Activated CD8-positive, alpha-beta memory T cell treated with anti-CD3 and anti-CD28 coated beads, Interleukin-2, amount 50 U/mL, for 48 hours (primary cell): ENCODE results near the gene TMEM88.
"Not testable (repeated sequence)": the region's sequence is repeated elsewhere in the genome, so short reads cannot be mapped to it uniquely, and the experiment has no call there.

ENCODE experiments used
- DNase-seq: peaks from one replicate; pipeline ENCODE4 v3.0.0-alpha.2; 2020

TMEM88 gene

DNA sequence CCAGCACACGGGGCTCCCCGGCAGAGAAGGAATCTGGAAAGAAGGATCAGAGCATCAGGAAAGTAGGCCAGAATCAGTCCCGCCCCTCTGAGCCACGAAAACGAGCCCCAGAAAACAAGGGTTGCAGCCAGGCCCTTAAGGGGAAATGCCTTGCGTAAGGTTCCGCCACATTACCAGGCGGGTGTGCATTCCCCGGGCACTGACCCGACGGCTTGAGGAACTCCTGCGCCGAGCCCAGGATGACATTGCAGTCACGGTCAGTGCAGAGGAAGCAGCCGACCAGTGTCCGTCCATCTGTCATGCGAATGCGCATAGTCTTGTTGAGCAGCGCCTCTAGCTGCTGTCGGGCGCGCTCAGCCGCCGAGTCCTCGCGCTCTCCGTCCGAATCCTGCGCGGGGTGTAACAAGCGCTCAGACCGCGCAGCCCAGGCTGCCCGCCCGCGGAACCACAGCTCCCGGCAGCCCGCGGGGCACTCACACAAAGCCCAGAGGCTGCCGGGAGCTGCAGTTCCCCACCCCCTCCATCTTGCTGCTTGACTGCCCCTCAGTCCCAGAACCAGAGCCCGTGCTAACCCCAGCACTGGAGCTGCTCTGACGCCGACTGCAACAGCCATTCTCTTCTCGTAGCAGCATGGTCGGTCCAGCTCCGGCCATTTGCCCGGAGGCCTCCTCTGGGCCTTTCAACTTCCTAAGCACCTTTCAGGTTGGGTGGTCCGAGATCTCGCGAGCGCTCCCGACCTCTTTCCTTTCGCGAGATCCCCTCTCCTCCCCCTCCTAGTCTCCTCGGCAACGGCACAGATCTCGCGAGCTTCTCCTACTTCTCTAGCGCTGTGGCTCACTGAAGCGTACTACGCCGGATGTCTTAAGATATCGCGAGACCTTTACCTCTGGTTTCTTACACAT is 2.2 kb downstream of the TMEM88 start, which contains the start of gene NAA38:
TSS of gene NAA38 (minus strand) at position 749 of the 902 bp plus-strand sequence. CDS start at position 653, 96 bp downstream.
- DNase-seq, result peak; percentile 93

DNA sequence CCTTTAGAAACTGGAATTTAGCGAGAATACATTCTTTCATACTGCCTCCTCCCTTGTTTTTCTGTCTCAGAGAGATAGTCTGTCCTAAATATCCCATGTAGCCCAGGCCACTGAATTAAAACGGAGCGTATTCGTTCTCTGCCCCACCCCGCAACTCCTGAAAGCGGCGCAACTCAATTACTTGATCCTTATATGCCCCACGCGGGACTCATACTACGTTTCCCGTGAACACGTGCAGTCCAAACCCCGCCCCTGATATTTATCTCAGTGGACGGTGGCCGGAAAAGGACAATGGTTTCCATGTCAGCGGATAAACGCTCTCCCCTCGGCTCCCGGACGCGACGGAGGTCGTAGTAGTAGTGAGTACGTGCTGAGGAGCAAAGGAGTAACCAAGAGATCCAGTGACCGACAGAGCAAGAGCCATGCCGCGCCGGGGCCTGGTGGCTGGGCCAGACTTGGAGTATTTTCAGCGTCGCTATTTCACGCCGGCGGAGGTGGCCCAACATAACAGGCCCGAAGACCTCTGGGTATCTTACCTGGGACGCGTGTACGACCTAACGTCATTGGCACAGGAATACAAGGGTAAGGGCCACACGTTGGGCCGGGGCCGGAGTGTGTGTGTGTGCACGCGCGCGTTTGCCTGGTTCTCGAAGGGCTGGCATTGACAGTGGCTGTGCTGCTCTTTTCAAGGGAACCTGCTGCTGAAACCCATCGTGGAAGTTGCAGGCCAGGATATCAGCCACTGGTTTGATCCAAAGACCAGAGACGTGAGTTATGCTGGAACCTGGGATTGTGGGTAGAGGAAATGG is 3.1 kb downstream of the TMEM88 start, which contains the start of gene CYB5D1:
TSS of gene CYB5D1 (plus strand) at position 291 of the 809 bp plus-strand sequence. CDS start at position 423, 132 bp downstream.
- peak; percentile 90 for DNase-seq

DNA sequence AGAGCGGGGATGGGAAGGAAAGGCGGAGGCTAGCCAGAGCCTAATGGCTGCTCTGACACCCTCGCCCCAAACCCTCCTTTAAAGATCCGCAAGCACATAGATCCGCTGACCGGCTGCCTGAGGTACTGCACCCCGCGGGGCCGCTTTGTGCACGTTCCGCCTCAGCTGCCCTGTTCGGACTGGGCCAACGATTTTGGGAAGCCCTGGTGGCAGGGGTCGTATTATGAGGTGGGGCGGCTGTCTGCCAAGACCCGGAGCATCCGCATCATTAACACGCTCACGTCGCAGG is 3.6 kb downstream of the TMEM88 start:
- DNase-seq, result peak; percentile 69

DNA sequence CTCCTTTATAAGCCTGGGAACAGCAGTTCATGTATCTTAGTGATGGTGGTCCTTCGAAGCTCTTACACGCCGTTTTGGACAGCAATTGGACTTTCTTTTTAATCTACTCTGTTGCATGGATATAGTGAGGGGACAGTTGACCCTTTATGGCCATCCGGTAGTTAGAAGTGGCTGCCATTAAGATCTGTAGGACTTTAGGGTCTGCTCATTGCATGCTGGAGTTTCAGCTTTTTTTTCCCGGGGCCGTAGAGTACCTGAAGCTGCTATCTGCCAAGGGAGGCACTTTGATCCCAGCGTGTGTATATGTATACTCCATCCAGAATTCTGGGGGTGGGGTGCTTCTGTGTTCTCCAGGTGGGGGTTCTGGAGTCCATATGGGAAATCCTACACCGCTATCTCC is 4.2 kb downstream of the TMEM88 start:
- DNase-seq, result no peak

DNA sequence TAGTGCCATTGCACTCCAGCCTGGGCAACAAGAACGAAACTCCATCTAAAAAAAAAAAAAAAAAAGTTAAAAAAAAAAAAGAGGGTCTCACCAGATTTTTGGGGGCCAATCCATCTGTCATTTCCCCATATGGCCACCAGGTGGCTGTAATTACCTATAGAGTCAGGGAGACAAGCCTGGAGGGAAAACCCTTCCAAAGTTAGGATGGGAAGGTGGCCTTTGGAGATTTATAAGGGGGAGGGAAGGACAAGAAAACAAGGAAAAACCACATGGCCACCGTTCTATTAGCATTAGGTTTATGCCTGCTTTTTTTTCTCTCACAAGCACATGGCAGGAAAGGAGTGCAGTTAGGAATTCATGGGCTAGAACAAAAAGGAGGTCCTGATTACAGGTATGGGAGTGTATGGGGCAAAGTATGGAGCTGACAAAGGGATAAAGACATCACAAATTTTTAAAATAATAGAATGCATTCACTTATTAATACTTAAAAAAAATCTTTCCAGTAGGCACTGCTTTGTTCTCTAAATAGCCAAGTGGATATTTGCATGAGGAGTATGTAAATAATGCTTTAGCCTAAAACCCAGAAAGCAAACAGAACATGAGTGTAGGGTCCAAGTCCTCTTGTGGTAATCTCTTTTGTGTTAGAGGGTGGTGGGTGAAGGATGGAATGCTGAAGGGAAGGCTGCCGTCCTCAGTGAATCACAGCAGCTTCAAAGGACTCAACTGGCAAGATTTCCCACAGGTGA is 8.0 kb downstream of the TMEM88 start:
- no peak for DNase-seq

DNA sequence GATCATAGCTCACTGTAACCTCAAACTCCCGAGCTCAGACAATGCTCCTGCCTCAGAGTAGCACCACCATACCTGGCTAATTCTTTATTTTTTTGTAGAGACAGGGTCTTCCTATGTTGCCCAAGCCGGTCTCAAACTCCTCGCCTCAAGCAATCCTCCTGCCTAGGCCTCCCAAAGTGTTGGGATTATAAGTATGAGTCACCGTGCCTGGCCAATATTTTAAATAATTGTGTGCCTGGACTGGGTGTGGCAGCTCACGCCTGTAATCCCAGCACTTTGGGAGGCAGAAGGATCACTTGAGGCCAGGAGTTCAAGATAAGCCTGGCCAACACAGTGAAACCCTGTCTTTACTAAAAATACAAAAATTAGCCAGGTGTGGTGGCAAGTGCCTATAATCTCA is 9.5 kb downstream of the TMEM88 start:
- not testable (repeated sequence) for DNase-seq

DNA sequence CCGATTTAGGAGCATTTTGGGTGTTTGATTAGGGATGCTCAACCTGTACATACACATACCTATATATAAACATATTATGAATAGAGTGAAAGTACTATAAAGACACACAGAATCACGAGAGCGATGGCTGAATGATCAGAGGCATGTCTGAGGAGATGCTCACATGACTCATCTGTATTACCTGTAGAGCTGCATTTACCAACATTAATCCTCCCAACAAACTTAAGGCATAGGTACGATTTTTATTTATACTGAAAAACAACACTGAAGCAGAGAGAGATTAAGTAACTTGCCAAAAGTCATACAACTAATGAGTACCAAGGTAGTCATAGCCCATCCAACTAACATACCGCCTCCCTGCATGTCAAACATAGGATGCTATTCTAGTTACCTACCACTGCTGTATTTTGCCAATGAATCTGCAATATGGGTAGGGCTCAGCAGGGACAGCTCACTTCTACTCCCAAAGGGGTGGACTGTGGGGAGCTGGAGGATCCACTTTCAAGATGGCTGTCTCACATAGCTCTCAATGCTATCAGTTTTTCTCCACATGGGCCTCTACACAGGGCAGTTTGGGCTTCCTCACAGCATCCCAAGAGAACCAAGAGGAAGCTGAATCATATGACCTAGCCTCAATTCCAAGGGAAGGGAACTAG is 10.3 kb downstream of the TMEM88 start:
- DNase-seq, result no peak

DNA sequence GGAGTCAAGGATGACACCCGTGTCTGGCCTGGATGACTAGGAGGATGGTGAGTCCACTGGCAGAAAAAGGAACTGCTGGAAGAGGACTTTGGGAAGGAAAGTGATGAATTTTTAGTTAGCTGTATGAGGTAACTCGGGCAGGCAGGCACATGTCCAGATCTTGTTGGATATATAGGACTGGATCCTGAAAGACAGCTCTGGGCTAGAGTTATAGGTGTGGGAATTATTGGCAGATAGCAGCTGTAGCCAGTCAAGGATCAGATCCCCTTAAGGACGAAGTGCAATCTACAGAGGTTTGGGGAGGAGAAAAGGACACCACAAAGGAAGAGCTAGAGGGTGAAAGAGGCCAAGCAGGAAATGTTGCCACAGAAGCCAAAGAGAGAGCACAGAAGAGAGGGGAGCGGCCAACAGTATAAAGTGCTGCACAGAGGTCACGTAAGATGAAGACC is 13.0 kb downstream of the TMEM88 start:
- DNase-seq, result no peak

DNA sequence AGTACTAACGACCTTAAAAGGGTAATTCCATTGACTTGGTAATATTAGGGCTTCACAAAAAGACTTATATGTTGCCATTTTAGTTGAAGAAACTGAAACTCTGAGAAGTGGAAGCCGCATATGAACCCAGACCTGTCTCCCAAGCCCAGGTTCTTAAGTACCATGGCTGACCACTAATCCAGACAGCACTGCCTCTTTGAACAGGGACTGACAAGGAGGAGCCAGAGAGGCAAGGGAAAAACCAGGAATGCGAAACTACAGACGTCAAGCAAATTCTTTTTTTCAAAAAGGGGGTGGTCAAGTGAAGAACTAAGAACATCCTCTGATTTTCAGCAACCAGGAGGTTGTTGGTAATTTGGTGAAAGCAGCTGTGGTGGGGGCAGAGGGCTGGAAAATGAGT is 18.2 kb downstream of the TMEM88 start:
- DNase-seq, result no peak

DNA sequence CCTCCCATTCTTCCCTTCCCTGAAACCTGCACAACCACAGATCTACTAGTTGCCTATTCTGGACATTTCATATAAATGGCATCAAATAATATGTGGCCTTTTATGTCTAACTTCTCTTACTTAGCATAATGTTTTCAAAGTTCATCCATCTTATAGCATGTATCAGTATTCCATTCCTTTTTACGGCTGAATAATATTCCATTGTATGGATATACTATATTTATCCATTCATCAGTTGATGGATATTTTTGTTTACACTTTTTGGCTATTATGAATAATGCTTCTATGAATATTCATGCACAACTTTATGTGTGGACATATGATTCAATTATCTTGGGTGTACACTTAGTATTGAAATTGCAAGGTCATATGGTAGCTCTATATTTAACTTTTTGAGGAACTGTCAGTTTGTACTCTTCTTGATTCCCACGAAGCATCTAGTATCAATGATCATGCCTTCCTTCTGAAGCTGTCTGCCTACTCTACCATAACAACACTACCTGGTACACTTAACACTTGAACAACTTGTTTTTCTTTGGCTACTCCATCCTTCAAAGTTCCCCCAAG is 21.0 kb downstream of the TMEM88 start:
- DNase-seq, result no peak

DNA sequence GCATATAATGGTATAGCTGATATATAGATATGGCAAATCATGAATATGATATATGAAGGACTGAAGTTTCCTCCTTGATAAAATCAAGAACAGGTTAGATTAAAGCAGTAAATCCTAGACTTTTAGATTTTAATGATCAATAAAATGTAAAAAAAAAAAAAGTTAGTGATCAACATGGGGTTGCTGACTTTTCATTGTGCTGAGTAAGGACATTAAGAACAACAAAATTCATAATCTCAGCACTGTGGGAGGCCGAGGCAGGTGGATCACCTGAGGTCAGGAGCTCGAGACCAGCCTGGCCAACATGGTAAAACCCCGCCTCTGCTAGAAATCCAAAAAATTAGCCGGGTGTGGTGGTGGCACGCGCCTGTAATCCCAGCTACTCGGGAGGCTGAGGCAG is 23.4 kb downstream of the TMEM88 start:
- no peak for DNase-seq

DNA sequence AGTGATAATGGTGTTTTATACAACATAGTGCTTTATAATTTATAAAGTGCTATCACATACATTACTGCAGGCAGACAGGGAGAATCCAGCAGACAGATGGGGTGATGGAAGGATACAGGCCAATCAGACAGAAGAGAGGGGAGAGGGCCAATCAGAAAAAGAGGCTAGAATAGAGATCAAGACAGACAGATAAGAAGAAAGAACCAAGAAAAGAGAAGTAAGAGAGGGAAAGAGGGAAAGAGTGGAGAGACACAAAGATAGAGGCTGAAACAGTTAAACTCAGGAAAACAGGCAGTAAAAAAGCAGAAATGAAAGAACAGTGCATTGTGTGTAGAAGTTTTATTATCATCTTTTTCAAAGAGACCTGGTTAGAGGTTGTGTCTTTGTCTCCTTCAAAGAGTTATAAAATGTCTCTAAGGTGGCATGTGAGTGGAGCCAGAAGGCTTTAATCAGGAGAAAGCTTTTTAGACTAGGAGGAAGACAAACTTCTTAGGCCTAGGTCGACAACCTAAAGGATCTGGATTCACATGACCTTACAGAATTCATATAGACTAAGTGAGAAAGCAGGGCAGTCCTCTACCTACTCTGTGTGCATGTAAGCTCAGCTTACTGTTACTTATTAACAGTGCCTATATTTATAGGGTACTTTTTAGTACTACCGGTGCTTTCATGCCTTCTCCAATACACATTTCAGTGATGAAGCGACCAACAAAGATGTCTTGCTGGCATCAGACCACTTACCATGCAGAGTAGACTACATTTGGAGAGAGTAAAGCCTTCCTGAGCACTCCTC is 25.4 kb downstream of the TMEM88 start:
- no peak for DNase-seq

DNA sequence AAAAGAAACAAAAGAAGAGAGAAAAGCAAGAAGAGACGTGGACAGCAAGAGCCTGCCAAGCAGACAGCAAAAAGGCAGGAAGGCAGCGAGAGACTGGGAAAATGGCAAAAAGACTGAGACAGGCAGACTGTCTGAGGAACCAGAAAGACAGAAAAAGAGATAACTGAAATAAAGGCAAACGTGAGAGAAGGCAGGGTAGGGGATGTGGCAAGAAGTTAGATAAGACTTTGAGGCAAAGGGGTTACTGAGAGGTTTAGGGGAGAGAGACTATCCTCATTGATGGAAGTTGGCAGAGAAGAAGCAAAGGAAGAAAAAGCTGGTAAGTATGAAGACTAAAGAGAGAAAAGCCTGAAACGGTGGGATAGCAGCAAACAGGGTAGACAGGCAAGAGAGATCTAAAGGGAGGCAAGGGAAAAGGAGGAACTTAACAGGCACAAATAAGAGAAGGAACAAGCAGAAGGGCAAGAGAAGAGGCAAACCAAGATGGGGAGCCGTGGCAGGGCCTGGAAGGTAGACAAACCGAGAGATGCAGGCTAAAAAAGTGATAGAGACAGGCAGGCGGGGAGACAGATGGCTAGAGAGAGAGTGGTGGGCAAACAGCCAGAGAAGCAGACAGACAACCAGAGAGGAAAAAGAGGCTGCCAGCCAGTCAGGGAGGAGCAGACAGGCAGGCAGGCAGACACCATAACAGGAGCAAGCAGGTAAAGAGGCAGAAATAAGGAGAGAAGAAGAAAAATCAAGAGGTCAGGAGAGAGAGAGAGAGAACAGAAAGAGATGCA is 26.6 kb downstream of the TMEM88 start:
- no peak for DNase-seq

DNA sequence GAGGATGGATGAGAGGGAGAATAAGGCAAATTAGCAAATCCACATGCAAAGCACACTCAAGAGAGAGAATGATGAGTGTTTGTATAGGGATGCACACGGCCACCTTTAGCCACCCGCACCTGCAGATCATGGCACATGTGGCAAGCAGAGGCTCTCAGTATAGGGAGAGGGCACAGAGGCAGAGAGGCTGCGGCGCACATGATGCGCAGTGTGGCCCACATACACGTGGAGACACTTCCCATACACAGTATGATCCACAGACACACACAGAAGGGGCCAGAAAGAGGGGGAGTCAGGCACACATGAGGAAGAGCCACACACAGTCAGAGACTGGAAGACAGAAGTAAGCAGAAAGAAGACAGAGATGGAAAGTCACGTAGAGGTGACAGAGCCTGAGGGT is 27.2 kb downstream of the TMEM88 start:
- no peak for DNase-seq

DNA sequence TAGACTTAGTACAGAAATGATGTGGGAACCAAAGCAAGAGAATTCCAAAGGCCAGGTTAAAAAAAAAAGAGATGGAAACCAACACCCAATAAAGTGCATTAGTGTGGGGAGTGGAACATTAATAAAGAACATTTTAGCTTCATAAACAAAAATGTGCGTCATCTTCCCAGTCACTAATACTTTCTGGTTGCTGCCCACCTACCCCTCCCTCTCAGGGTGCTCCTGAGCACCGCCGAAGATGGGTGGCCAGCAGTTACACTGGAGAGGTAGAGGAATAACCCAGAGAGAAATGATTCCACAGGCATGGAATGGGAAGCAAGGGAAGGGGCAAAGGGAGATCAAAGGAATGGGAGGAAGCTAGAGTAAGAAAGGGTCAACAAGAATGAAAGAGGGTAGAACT is 27.8 kb downstream of the TMEM88 start:
- DNase-seq, result no peak

DNA sequence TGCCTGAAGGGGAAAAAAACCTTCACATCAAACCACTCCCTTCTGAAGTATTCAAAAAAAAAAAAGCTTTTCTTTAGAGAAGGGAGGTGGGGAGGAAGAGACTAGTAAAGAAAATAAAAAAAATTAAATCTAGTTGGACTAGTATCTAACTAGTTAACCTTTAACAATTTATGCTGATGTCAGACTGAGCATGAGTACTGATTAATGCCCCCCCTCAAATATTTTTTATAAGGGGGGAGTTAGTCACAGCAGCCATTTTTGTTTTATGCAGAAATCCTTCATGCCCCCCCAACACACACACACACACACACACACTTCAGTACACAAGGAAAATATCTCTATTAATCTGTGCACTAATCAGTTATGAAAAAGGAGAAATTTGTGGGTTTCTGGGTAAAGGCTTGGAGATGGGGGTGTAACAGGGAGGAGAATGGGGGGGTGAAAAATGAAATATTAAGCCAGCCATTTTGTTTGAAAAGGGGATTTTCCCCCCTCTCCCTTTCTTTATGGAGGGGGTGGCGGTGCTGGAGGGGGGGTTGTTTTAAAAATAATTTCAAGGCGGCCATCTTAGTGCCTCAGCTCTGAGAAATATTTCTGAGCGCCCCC is 29.0 kb downstream of the TMEM88 start:
- DNase-seq, result peak; percentile 51

DNA sequence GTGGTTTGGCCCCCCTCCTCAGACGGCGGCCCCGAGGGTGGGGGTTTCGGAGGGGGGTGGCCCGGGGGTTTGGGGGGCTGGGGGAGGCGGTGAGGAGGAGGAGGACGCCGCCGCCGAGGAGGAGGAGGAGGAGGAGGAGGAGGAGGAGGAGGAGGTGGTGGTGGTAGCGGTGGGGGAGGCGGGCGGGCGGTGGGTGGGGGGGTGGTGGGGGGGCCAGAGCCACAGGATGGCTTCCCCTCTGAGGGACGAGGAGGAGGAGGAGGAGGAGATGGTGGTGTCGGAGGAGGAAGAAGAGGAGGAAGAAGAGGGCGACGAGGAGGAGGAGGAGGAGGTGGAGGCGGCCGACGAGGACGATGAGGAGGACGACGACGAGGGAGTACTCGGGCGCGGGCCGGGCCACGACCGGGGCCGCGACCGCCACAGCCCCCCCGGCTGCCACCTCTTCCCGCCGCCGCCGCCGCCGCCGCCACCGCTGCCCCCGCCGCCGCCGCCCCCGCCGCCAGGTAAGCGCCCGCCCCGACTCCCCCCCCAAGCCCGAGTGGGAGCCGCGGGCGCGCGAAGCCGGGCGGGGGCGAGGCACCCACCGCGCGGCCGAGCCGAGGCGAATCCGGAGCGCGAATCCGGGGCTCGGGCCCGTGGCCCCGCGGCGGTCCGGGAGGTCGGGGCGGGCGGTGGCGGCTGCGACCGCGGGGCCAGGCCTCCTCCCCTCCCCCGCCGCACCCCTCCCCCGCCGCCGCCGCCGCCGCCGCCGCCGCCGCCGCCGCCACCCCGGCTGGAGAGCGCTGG is 29.9 kb downstream of the TMEM88 start:
- DNase-seq, result peak; percentile 68

DNA sequence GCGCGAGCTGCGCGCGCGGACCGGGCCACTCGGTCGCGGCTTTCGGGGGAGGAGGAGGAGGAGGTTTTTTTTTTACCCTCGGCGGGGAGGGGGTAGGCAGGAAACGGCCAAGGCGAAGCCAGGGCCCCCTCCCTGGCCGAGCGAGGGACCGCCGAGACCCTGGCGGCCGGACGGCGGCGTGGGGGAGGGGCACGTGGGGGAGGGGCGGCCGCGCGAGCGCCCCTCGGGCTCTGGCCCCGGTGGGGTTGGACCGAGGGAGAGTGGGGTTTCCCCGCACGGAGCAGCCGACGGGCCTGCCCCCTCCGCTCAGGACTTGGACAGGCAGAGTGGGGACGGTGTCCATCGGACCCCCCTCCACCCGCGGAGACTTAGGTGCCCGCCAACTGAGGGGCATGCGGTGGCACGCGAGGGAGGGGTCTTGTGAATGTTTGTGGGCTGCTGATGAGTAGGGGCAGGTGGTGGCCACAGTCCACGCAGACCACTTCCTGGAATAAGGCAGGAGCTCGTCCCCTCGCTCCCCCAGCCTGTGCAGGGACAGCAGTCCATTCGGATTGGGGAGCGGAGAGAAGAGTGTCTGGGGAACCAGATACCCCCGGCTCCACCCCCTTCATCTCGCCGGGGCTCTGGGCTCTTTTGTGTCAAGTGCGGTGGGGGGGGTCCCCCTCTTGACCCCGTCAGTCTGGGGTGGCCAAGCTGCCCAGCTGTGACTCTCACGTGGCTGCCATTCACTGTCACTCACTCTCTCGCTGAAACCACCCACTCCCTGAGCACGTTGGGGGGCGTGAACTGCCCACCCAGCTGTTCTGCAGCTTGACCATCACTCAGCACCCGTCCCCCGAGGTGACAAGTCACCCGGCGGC is 30.7 kb downstream of the TMEM88 start:
- peak; percentile 78 for DNase-seq
